Retinal pigment epithelial cell (primary cell): Measurements from ENCODE around the gene HMOX2.

Experiments
- DNase-seq: peaks from one replicate; pipeline ENCODE4 v3.0.0-alpha.2; 2010; ENCODE audit warnings: low read depth
- H3K4me3 ChIP-seq: 2 replicates; pipeline ENCODE4 v1.5.1; 2011; ENCODE audit warnings: mild to moderate bottlenecking, low read length, control low read depth, moderate library complexity
- CTCF ChIP-seq: conservative IDR thresholded peaks from 2 replicates; pipeline ENCODE4 v1.5.1; 2011; ENCODE audit warnings: low read depth, low read length, control low read depth, inconsistent platforms

The HMOX2 gene

GRCh38 chr16:4477966-4478365 lies 1.8 kb downstream of the HMOX2 start:
- peak; percentile 38 for TF ChIP-seq CTCF
- H3K4me3 ChIP-seq, result no peak overlapping the region
- DNase-seq, result no peak

- no peak overlapping the region for H3K4me3 ChIP-seq
- no peak for DNase-seq
- no peak for TF ChIP-seq CTCF
Observed at GRCh38 chr16:4481526-4481925, 5.3 kb downstream of the HMOX2 start.

- H3K4me3 ChIP-seq, result no peak overlapping the region
- no peak for DNase-seq
- no peak for TF ChIP-seq CTCF
Observed at GRCh38 chr16:4481963-4482362, 5.8 kb downstream of the HMOX2 start.

- no peak overlapping the region for H3K4me3 ChIP-seq
- no peak for TF ChIP-seq CTCF
- DNase-seq, result no peak
Observed at GRCh38 chr16:4486126-4486893, 10.1 kb downstream of the HMOX2 start.

GRCh38 chr16:4487955-4488498 lies 11.8 kb downstream of the HMOX2 start:
- no peak for TF ChIP-seq CTCF
- no peak overlapping the region for H3K4me3 ChIP-seq
- no peak for DNase-seq

GRCh38 chr16:4488499-4488967 lies 12.3 kb downstream of the HMOX2 start:
- TF ChIP-seq CTCF, result no peak
- DNase-seq, result no peak
- H3K4me3 ChIP-seq, result no peak overlapping the region

GRCh38 chr16:4489030-4489429 lies 12.8 kb downstream of the HMOX2 start:
- no peak overlapping the region for H3K4me3 ChIP-seq
- no peak for DNase-seq
- no peak for TF ChIP-seq CTCF
